T-helper 17 cell (primary cell): ENCODE data around the gene CAPN15. TPM values are rescaled to one million over a fixed set of nuclear protein-coding genes. Genes with fewer than 3 reads are reported as not detected.

Experiments used
- ATAC-seq: fragments of 150-1000 bp; cut with Tn5 transposase; 2 replicates; pipeline ENCODE4 v1.10.0; 2021; ENCODE audit warnings: mild to moderate bottlenecking, moderate library complexity
- DNase-seq, 3 donors: peaks; one replicate each; pipeline versions ENCODE4 v3.0.0 to v3.0.0-alpha.2; 2020 to 2021
- H3K9me3 ChIP-seq: one replicate; pipeline ENCODE4 v1.7.0; 2013; ENCODE audit warnings: low read length, mild to moderate bottlenecking; ENCODE audit not compliant: control insufficient read depth, poor library complexity, severe bottlenecking
- H3K27ac Mint-ChIP-seq: one replicate; pipeline ENCODE4 v1.8.0; 2022; ENCODE audit warnings: mild to moderate bottlenecking, moderate library complexity, mixed read lengths
- H3K27me3 Mint-ChIP-seq: one replicate; pipeline ENCODE4 v1.8.0; 2022; ENCODE audit warnings: mixed read lengths
- H3K36me3 Mint-ChIP-seq: one replicate; pipeline ENCODE4 v1.8.0; 2022; ENCODE audit warnings: low read depth, mixed read lengths
- H3K4me1 Mint-ChIP-seq: one replicate; pipeline ENCODE4 v1.8.0; 2022; ENCODE audit warnings: mild to moderate bottlenecking, mixed read lengths
- H3K4me3 Mint-ChIP-seq: one replicate; pipeline ENCODE4 v1.8.0; 2022; ENCODE audit warnings: mild to moderate bottlenecking, moderate library complexity, mixed read lengths
- total RNA-seq, 4 donors: library from RNA in 2 of 4; stranded (reverse) in 2 of 4; gene quantifications; one replicate each; pipeline ENCODE4 v1.2.3 and lab custom pipeline; 2022 to 2026

Gene CAPN15
- total RNA-seq, 2 donors from 2014 or later = 63.9 to 71.0 TPM

GRCh38 chr16:552171-552570 lies 24.7 kb downstream of the CAPN15 start:
- no peak overlapping the region for H3K27ac Mint-ChIP-seq
- no peaks in the 10 kb centered on the region for H3K9me3 ChIP-seq
- H3K36me3 Mint-ChIP-seq = no peaks in the 10 kb centered on the region
- no peaks in the 10 kb centered on the region for H3K27me3 Mint-ChIP-seq
- DNase-seq (no peak), ATAC-seq (no peak)
- H3K4me3 Mint-ChIP-seq = no peak overlapping the region
- H3K4me1 Mint-ChIP-seq = peaks cover 2% of the 10 kb centered on the region

DNA sequence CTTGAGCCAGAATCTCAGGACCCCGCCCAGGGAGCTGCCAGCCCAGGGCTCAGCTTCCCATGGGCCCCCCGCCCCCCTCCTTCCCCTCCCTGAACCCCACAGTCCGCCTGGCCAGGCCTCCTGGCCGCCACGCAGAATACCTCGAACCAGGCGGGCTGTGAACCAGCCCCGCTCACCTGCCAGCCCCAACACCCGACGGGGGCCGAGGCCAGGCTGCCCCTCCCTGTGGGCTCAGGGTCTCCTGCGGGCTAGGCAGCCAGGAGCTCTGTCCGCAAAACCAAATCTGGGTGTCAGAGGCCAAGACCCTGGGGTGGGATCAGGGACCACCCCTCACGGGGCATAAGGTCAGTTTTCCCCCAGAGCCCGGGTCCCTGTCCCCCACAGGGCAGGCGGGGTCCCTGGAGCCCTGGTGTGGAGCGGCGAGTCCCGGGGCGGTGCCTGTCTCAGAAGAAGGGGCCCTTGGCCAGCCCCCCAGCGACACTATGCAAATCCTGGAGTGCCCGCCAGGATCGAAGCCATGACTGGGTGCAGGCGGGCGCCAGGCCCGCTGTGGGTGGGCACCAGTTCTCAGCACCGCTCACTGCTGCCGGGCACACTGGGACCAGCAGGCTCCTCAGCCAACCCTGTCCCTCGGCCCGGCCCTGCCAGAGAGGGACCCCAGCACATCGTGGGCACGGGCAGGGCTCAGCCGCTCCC lies 26.2 kb downstream of the CAPN15 start:
- H3K4me1 Mint-ChIP-seq = peaks cover 2% of the 10 kb centered on the region
- H3K27me3 Mint-ChIP-seq = no peaks in the 10 kb centered on the region
- DNase-seq (no peak), ATAC-seq (no peak)
- H3K9me3 ChIP-seq = no peaks in the 10 kb centered on the region
- H3K4me3 Mint-ChIP-seq = no peak overlapping the region
- no peak overlapping the region for H3K27ac Mint-ChIP-seq
- no peaks in the 10 kb centered on the region for H3K36me3 Mint-ChIP-seq

DNA sequence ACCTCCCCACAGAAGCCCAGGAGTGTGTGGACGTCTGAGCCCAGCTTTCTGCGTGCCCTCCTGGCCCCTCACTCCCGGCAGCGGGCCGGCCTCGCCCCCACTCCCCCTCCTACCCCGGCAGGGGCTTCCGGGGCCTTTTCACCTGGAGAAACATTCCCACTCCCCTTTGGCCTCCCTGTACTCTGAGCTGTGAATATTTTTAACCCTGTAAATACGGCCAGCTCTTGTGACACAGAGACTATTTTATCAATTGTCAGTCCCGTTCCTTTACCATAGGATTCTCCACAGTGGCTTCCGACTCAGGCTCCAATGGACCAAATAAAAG lies 26.7 kb downstream of the CAPN15 start:
- H3K27ac Mint-ChIP-seq = no peak overlapping the region
- H3K4me1 Mint-ChIP-seq = no peaks in the 10 kb centered on the region
- no peak overlapping the region for H3K4me3 Mint-ChIP-seq

DNA sequence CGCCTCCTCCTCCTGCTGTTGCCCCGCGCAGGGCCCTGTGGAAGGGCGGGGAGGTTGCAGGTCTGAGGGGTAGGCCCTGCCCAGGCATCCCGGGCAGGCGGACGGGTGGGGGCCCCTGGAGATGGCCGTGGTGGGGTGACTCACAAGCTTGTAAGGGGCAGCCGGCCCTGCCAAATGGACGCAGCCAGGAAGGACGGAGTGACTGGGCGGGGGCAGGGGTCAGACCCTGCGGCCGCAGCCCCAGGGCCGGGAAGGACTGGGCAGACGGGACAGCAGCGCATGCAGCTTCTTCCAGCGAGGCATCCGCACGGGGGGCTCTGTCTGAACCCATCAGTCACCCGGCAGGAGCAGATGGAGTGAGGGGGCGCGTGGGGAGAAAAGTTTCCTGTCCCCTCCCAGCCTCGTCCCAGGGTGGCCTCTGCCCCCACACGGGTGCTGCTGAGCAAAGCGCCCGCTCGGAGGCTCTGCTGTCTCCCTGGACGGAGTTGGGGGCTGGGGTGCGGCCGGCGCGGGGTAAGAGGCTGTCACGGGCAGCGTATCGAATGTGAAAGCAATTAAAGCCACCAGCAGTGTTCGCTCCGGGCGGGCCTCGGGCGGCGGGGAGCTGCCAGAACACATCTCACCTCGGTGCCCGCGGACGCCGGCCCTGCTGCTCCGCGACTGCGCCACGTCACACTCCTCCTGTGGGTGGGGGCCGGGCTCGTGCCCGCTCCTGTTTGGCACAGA lies 27.3 kb downstream of the CAPN15 start:
- H3K4me3 Mint-ChIP-seq = no peak overlapping the region
- H3K4me1 Mint-ChIP-seq = no peaks in the 10 kb centered on the region
- H3K36me3 Mint-ChIP-seq = no peaks in the 10 kb centered on the region
- H3K27me3 Mint-ChIP-seq = no peaks in the 10 kb centered on the region
- no peak overlapping the region for H3K27ac Mint-ChIP-seq
- ATAC-seq (no peak), DNase-seq (no peak)
- H3K9me3 ChIP-seq = no peaks in the 10 kb centered on the region

More for the DNA sequence above, 26.7 kb downstream of the CAPN15 start:
- Mint-ChIP-seq H3K36me3 (no peaks in the 10 kb centered on the region), H3K27me3 (no peaks in the 10 kb centered on the region)
- DNase-seq (no peak), ATAC-seq (no peak)
- no peaks in the 10 kb centered on the region for H3K9me3 ChIP-seq

GRCh38 chr16:555528-556473 lies 28.3 kb downstream of the CAPN15 start:
- Mint-ChIP-seq H3K27me3 (no peaks in the 10 kb centered on the region), H3K4me1 (no peaks in the 10 kb centered on the region), H3K36me3 (no peaks in the 10 kb centered on the region), H3K27ac (no peak overlapping the region), H3K4me3 (no peak overlapping the region)
- no peaks in the 10 kb centered on the region for H3K9me3 ChIP-seq
- DNase-seq (no peak), ATAC-seq (no peak)

DNA sequence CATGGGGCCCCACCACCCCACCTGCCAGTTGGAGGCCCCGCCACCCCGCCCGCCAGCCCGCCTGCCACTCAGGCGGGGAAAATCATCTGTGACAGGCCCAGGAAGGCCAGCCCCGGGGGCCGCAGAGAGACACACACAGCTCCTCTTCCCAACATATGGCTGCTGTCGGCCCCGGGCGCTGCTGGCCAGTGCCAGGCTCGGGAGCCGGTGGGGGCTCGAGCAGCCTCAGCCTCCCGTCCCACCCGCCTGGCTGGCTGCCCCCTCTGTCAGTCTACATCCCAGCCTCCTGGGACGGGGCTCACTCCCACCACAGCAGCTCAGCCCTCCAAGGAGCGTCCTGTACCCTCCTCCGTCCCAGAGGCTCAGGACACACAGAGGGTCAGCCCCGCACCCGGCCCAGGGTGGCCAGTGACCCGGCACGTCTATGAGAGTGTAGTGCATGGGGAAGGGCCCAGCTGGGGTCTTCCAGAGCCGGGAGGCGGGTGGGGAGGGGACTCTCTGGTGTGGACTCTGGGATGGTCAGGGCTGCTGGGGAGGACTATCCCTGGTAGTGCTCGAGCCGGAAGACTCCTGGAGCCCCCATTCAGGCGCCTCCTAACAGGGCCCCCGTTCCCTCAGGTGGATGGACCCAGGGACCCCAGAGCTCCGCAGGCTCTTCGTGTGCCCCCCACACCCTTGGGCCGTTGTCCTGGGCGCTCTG lies 29.1 kb downstream of the CAPN15 start:
- H3K9me3 ChIP-seq = no peaks in the 10 kb centered on the region
- H3K27ac Mint-ChIP-seq = no peak overlapping the region
- H3K27me3 Mint-ChIP-seq = no peaks in the 10 kb centered on the region
- H3K36me3 Mint-ChIP-seq = no peaks in the 10 kb centered on the region
- DNase-seq = no peak
- no peaks in the 10 kb centered on the region for H3K4me1 Mint-ChIP-seq
- no peak overlapping the region for H3K4me3 Mint-ChIP-seq
- ATAC-seq = no peak

DNA sequence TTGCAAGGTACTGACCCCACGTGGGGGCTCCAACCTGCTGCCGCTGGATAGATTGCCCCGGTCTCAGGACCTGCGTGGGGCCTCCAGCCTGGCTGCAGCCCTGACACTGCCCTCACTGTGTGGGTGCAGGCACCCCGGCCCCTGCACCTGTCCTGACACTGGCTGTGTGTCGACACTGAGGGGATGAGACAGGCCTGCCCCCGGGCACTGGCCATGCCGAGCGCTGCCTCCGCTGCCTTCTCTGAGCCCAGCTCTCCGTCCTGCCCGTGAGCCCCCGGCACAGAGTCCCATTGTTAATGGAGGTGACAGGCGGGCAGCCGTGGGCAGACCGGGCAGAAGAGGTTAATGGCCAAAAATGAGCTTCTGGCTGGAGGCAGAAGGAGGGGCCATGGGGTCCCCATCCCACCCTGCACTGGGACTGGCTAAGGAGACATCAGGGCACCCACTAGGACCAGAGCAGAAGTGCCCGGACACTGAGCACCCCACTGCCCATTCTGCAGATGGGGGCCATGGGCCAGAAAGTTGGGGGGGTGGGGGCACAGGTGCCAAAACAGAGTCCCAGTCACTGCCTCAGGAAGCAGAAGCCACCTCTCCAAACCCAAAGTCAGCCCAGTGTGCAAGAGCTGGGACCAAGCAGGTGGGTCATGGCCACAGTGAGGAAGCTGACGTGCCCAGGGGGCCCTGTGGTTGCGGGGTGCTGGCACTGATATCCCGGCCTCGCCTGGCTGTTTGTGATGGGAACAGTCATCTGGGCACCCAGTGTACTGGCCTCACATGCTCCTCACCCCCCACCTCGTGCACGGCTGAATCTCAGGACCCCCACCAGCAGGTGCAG lies 30.2 kb downstream of the CAPN15 start:
- H3K27ac Mint-ChIP-seq = no peak overlapping the region
- H3K4me1 Mint-ChIP-seq = no peaks in the 10 kb centered on the region
- ATAC-seq (no peak), DNase-seq (no peak)
- no peaks in the 10 kb centered on the region for H3K9me3 ChIP-seq
- no peak overlapping the region for H3K4me3 Mint-ChIP-seq
- H3K36me3 Mint-ChIP-seq = no peaks in the 10 kb centered on the region
- H3K27me3 Mint-ChIP-seq = no peaks in the 10 kb centered on the region

- no peaks in the 10 kb centered on the region for H3K36me3 Mint-ChIP-seq
- no peak for DNase-seq
- no peak overlapping the region for H3K4me3 Mint-ChIP-seq
- ATAC-seq = no peak
- no peaks in the 10 kb centered on the region for H3K4me1 Mint-ChIP-seq
- no peaks in the 10 kb centered on the region for H3K9me3 ChIP-seq
- H3K27ac Mint-ChIP-seq = no peak overlapping the region
- H3K27me3 Mint-ChIP-seq = no peaks in the 10 kb centered on the region
Observed at GRCh38 chr16:558298-559020, 30.9 kb downstream of the CAPN15 start.

- Mint-ChIP-seq H3K4me3 (no peak overlapping the region), H3K27me3 (no peaks in the 10 kb centered on the region), H3K4me1 (no peaks in the 10 kb centered on the region), H3K27ac (no peak overlapping the region), H3K36me3 (no peaks in the 10 kb centered on the region)
- no peak for ATAC-seq
- DNase-seq = no peak
- no peaks in the 10 kb centered on the region for H3K9me3 ChIP-seq
Observed at GRCh38 chr16:559021-559380, 31.5 kb downstream of the CAPN15 start.

DNA sequence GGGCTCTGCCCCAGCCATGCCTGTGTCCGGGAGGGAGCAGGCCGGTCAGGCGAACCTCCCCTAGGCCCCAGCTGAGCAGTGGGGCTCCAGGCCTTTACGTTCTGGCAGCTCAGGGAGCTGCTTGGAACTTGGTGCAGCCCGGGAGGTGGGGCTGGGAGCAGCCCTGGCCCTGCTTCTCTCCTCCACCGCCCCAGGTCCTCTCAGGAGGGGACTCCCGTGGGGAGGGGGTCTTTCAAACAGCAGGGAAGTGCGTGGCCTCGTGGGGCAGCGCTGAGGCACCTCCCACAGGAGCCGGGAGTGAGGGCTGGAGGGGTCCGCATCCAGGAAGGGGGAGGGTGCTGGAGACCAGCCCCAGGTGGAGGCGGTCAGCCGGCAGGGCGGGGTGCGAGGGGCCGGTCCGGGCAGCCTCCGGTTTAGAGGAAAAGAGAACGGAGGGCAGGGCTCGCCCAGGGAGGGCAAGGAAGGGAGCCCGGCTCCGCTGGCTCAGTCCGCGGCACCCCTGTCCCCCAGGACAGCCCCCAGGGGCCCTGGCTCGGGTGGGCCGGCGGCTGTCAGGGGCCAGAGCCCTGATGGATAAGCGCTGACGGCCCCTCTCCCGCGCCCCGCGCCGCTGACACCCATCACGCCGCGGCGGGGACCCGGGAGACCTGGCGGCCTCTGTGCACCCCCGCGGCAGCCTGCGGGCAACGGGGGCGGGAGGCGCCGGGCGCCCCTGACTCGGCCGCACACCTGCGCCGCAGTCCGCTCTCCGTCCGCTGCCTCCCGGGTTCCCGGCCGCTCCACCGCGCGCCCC lies 32.1 kb downstream of the CAPN15 start:
- peak overlapping the region; percentile 31 for H3K4me3 Mint-ChIP-seq
- H3K4me1 Mint-ChIP-seq = no peaks in the 10 kb centered on the region
- H3K36me3 Mint-ChIP-seq = no peaks in the 10 kb centered on the region
- DNase-seq (no peak), ATAC-seq (no peak)
- H3K9me3 ChIP-seq = no peaks in the 10 kb centered on the region
- H3K27ac Mint-ChIP-seq = no peak overlapping the region
- H3K27me3 Mint-ChIP-seq = no peaks in the 10 kb centered on the region

DNA sequence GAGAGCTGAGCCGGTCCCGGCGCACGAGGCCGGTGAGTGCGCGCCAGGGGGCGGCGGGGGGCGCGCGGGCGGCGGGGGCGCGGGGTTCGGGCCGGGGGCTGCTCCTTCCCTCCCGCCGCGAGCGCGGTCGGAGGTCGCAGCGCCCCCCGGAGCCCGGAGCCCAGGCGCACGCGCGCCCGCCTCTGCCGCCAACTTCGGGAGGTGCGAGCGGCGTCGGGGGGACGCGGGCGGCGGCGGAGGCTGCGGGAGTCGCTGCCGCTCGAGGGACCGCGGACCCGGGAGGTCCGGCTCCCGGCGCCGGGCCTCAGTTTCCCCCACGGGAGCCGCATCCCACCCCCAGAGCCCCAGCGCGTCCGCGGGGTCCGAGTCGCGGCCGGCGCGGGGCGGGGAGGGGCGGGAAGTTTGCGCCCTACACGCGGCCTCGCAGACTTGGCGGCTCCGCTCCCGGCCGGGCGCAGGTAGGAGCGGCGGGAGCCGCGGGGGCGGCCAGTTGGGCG lies 32.7 kb downstream of the CAPN15 start, which contains the start of gene PRR35:
PRR35 (plus strand) TSS at position 191 of the 497 bp plus-strand sequence. CDS start 2,901 bp downstream, outside the sequence.
- Mint-ChIP-seq H3K27ac (no peak within 1 kb of the TSS), H3K36me3 (no peaks in the 10 kb centered on the region), H3K4me3 (peak within 1 kb of the TSS; percentile 31), H3K4me1 (no peaks in the 10 kb centered on the region), H3K27me3 (no peaks in the 10 kb centered on the region)
- no peaks in the 10 kb centered on the region for H3K9me3 ChIP-seq
- DNase-seq = no peak
- ATAC-seq = no peak
